Dedifferentiated amniotic fluid mesenchymal stem cell (primary cell): ENCODE results near the gene TRIP12.
"Not testable (repeated sequence)": the region's sequence is repeated elsewhere in the genome, so short reads cannot be mapped to it uniquely, and the experiment has no call there.

Experiments used
- DNase-seq: peaks from one replicate; pipeline ENCODE4 v3.0.0-alpha.2; 2016; ENCODE audit errors: extremely low spot score

TRIP12 gene

GRCh38 chr2:229921892-229922448 lies at the start of gene TRIP12:
TSS of gene TRIP12 (minus strand) at chr2:229922009. CDS start at chr2:229880079, 41,930 bp downstream.
- peak; percentile 90 for DNase-seq

DNA sequence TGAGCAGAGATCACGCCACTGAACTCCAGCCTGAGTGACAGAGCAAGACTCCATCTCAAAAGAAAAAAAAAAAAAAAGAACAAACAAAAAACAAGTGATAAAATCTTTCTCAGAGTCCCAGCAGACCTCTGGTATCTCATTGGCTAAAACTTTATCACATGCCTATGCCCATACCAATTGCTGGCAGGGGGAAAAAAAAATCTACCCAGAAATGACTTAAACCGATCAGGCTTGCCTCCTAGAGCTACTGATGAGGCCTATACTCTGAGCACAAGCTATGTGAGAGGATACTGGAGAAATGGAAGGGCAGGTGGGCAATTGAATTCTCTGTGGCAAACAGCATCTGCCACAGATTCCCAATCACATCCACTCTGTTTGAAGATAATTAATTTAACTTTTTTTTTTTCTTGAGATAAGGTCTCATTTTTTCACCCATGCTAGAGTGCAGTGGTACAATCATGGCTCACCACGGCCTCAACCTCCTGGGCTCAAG lies 49.5 kb upstream of the TRIP12 start:
- no peak for DNase-seq

DNA sequence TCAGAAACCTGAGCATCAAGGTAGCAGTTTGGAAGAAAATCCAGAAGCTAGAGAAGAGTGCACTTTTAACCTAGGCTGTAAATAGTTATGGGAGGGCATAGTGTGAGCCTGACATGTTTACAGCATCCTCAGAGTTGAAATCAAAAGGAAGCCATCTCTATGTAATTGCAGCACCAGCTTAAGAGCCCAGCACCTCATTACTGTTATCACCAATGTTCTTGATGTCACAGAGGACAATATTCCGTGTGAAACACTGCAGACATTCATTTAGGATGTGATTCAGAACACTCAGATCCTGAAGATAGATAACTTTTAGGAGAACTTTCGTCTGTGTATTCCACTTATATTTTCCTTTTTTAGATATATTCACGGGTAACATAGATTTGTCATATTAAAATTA lies 48.6 kb upstream of the TRIP12 start:
- DNase-seq = no peak

DNA sequence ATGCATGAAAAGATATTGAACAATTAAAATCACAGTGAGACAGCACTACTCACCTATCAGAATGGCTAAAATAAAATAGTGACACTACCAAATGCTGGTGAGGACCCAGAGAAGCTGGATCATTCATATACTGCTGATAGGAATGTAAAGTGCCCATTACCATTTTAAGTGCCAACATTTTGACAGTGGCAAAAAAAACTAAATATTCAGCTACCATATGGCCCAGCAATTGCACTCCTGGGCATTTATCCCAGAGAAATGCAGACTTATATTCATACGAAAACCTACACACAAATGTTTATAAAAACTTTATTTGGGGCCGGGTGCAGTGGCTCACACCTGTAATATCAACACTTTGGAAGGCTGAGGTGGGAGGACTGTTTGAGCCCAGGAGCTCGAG lies 48.1 kb upstream of the TRIP12 start:
- no peak for DNase-seq

DNA sequence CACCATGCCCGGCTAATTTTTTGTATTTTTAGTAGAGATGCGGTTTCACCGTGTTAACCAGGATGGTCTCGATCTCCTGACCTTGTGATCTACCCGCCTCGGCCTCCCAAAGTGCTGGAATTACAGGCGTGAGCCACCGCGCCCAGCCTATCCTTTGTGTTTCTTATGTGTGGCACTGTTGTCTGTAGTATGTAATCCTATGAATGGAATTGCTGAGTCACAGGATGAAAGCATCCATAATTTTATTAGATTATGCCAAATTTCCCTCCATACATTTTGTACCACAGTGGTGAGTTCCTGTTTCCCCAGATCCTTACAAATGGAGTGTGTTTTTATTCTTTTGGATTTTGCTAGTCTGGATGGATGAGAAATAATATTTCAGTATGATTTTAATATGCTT lies 41.8 kb upstream of the TRIP12 start:
- not testable (repeated sequence) for DNase-seq

DNA sequence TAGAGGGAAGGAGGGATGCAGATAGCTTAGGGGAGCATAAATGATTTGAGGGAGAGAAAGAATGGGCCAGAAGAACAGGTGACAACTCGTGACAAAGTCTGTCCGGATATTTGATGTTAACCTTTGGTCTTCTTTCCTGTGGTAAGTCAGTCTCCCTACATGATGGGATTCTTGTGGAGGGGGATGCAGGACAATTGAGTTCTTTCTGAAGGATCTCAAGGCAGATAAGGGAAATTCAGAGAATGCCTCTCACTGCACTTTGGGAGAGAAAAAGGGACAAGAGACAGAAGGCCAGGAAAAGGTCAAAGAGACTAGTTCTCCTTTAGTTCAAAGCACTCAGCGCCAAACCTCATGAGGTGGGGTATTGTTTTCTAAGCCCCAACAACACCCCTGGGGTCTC lies 34.7 kb upstream of the TRIP12 start:
- no peak for DNase-seq

GRCh38 chr2:229955663-229956062 lies 33.9 kb upstream of the TRIP12 start:
- no peak for DNase-seq

DNA sequence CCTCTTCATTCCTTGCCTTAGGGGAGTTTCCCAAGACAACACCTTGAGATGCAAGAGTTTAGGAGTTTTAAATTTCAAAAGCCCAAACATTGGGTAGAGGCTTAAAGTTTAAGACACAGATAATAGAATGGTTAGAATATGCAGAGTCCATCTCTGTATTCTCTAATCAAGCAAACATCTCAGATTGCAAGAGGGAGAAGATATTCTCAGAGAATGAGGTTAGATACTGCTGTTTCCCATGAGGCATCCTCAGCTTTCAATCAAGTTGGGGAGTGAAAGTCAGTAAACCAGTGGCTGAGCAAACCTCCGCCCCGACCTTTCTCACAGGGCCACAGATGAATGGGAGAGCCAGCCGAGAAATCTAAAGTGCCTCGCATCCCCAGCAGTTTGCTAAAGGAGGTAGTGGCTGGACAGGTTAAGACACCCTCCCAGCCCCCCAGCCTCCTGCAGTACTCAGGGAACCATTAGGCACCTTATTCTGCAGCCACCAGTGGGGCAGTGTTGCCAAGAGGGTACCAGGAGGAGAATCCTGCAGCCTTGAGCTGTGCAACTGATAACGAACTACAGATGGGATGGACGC lies 30.5 kb upstream of the TRIP12 start:
- no peak for DNase-seq

DNA sequence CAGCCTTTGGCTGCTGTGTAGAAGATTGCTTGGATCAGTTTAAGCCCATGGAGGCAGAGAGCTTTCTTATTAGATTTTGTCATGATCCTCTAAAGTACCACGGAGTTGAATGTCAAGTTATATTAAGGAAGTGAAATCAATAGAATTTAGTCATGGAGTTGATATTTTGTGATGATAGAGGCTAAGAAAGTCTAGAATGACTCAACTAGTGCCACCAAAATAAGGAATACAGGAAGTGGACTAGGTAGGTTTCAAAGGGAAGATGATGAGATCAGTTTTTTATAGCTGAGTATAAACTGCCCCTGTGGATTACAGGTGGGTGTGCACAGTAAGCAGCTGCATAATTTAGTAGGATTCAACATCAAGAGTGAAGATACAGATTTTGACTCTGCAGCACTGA lies 25.7 kb upstream of the TRIP12 start:
- DNase-seq = no peak

DNA sequence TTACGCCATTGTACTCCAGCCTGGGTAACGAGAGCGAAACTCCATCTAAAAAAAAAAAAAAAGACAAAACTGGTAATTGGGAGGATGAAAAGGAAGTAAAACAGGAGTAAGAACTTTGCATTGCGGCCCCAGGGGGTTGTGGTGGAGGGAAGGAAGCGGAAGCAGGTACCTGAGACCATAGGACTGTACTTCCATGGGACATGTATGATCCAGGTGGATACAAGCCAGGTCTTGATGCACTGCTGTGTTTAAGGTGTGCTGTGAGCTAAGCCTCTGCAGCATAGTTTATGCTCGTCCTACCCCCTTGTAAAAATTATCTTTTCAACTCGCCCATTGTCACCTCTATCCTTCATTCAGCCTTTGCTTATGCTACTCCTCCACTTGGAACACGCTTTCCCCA lies 24.2 kb upstream of the TRIP12 start:
- no peak for DNase-seq

- DNase-seq = no peak
Measured at GRCh38 chr2:229943770-229944449, 22.1 kb upstream of the TRIP12 start.

DNA sequence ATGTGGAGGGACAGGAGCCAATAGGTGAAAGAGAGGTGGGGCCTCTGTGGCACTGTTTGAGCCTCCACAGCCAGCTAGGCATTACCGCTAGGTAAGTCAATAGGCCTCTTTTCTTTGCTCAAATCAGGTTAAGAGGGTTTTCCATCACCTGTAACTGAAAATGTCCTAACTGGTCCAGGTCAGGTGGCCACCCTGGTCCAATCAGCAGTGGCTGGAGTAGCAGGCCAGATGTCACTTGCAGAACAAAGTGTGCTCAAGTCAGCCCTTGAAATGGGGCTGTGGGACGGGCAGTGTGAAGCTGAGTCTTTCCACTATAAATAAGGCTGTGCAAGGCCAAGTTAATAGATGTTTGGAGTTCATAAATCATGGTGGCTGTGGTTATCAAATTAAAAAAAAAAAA lies 21.4 kb upstream of the TRIP12 start:
- DNase-seq = no peak

DNA sequence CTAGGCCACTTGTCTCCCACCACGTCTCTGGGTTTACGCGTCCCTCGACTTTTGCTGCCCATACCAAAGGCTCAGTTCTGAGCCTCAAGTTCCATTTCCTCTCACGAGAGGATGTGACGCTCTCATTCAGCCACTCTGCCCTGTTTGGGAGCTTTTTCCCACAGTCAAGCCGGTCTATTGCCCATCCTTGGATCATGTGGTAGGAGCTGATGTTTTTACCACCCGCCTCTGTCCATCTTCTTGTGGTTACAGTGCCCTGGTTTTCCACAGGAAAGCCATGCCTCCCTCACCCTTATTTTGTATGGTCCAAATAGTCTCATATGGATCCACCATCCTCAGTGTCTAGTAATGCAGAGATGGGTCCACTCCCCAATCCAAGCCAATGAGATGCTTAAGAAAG lies 20.9 kb upstream of the TRIP12 start:
- DNase-seq = no peak

- DNase-seq = no peak
Measured at GRCh38 chr2:229937537-229937936, 15.7 kb upstream of the TRIP12 start.

DNA sequence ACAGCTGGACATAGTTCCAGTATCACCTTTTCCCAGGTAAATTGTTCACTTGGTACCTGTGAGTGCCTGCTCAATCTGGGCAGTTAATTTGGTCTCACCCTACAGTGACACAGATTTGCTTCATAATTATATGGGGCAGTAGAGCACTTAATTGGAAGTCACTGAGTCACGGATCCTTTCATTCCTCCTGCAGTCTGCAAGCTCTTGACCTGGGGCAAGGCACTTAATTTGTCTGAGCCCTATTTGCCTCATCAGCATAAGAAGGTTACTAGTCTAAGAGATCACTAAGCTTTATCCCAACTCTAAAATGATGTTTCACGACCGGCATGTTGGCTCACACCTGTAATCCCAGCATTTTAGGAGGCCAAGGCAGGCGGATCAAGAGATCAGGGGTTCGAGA lies 9.4 kb upstream of the TRIP12 start:
- no peak for DNase-seq

GRCh38 chr2:229930656-229931055 lies 8.8 kb upstream of the TRIP12 start:
- DNase-seq = no peak

DNA sequence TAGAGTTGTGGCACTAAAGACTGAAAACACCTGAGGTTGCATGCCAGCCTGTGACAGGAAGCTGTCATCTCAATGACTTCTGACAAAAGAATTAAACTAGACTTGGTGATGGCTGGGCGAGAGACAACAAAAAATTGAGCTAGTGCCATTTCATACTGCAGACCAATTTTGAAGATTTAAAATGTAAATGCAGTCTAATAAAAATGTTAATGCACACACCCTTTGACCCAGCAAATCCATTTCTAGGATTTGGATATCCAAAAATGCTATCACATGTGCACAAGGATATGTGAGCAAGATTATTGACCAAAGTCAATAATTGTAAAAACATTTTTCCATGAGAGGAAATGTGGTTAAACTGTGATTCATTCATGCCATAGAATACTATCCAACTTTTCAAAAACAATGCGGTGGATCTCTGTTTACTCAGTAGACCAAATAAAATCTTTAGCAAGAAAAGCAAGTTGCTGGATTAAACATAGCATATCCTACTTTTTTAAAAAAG lies 6.1 kb upstream of the TRIP12 start:
- no peak for DNase-seq

GRCh38 chr2:229925201-229925600 lies 3.4 kb upstream of the TRIP12 start:
- DNase-seq = no peak

- DNase-seq = not testable (repeated sequence)
Measured at GRCh38 chr2:229924541-229924940, 2.7 kb upstream of the TRIP12 start.

DNA sequence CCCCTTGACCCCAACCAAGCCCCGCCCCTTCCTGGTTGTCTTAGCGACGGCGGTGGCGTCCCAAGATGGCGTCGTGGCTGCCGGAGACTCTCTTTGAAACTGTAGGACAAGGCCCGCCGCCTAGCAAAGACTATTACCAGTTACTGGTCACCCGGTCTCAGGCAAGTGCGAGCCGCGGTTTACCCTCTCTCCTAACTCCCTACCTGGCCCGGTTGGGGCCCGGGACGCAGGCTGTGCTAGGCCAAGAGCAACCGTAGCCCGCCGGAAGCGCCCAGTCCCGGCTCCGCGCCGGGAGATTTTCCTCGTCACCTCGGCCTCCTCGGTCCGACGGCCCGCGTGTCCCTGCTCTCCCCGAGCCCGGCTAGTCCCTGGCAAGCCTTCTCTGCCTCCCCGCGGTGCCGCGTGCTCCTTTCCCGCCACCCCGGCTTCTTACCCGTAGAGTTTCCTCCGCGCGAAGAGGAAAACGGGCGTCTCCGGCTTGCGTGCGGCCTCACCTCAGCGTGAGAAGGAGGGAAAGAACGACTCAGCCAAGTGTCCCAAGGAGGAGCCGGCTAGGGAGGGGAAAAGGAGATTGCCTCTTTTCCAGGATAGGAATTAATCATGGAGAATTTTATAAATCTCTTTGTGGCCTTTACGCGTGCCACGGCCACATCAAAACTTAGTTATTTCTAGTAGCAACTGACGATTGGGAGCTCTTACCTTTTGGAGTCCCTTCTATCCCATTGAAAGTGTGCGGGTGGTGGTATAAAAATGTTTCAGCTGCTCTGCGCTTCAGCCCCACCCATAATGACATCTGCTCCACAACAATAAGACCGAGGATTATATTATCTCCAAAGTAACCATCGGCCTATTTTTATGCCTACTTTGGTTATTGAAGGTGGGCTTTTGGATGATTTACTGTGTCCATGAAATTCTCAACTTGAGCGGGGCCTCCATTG lies 909 bp upstream of the TRIP12 start, which contains the start of gene FBXO36:
TSS of gene FBXO36 (plus strand) at position 55 of the 938 bp plus-strand sequence. CDS start at position 66, 11 bp downstream.
- DNase-seq = peak; percentile 80

- DNase-seq = peak; percentile 31
Measured at GRCh38 chr2:229921101-229921891, 513 bp downstream of the TRIP12 start.
